Calu3 (cell line): ENCODE measurements around the gene SMYD5. TPM values are rescaled to one million over a fixed set of nuclear protein-coding genes. Genes with fewer than 3 reads are reported as not detected.
A peak's percentile ranks its signal among the peaks of the same experiment; 100 is the strongest.
"Not testable (repeated sequence)": the region's sequence is repeated elsewhere in the genome, so short reads cannot be mapped to it uniquely, and the experiment has no call there.

Experiments used
- Bru-seq: library from RNA; stranded (reverse); fragments of 400-500 nt; gene quantifications from one replicate; lab custom pipeline; 2021; lab: Mats Ljungman, UMichigan
- BruChase-seq, 2 experiments: library from RNA; stranded (reverse); fragments of 400-500 nt; gene quantifications; one replicate each; lab custom pipeline; 2021; lab: Mats Ljungman, UMichigan
- BruUV-seq: library from RNA; stranded (reverse); fragments of 400-500 nt; replicated peaks from 2 replicates; lab custom pipeline; 2021; lab: Mats Ljungman, UMichigan
- CTCF ChIA-PET: fragments of 300-600 bp; sonication (Branson Sonifier 250); formaldehyde crosslinking; loops from one replicate; lab custom pipeline; 2022; ENCODE audit warnings: antibody characterized with exemption; lab: Charles Lee
- DNase-seq: peaks from one replicate; pipeline ENCODE4 v3.0.0; 2022
- H3K27ac Mint-ChIP-seq: one replicate; pipeline ENCODE4 v1.8.0; 2022; ENCODE audit warnings: mixed read lengths; ENCODE audit not compliant: unreplicated experiment
- H3K27me3 Mint-ChIP-seq: one replicate; pipeline ENCODE4 v1.8.0; 2022; ENCODE audit warnings: mixed read lengths; ENCODE audit not compliant: unreplicated experiment
- H3K36me3 Mint-ChIP-seq: one replicate; pipeline ENCODE4 v1.8.0; 2022; ENCODE audit warnings: mild to moderate bottlenecking, moderate library complexity, mixed read lengths; ENCODE audit not compliant: insufficient read depth, unreplicated experiment
- H3K4me1 Mint-ChIP-seq: one replicate; pipeline ENCODE4 v1.8.0; 2022; ENCODE audit warnings: mild to moderate bottlenecking, low read depth, mixed read lengths; ENCODE audit not compliant: unreplicated experiment
- H3K4me3 Mint-ChIP-seq: one replicate; pipeline ENCODE4 v1.8.0; 2022; ENCODE audit warnings: mild to moderate bottlenecking, low read depth, moderate library complexity, mixed read lengths; ENCODE audit not compliant: unreplicated experiment
- H3K9me3 Mint-ChIP-seq: one replicate; pipeline ENCODE4 v1.8.0; 2022; ENCODE audit warnings: low read depth, mixed read lengths; ENCODE audit not compliant: unreplicated experiment
- intact Hi-C: fragments of 100-400 bp; cut with micrococcal nuclease; formaldehyde crosslinking; loops from one replicate; pipeline ENCODE4 v1.10.0; 2022; ENCODE audit not compliant: unreplicated experiment
- long read RNA-seq: library from polyadenylated mRNA; stranded (forward); transcript quantifications from one replicate; pipeline ENCODE4 v2.0.0, GENCODE V29; 2022
- total RNA-seq: library from RNA; stranded (reverse); gene quantifications from 2 replicates; pipeline ENCODE4 v1.2.3, GENCODE V29; 2022
- TF ChIP-seq, protein P1 (sequence below): fragments of 200-600 bp; IDR thresholded peaks from one replicate; pipeline ENCODE4 v1.8.0; 2022; ENCODE audit warnings: antibody characterized with exemption; ENCODE audit not compliant: unreplicated experiment

The SMYD5 gene
- total RNA-seq (32.1 and 36.0 TPM in 2 replicates), Bru-seq, nascent RNA (percentile 72 among the genes with signal in this experiment), BruChase-seq, experiment 1, labeled RNA remaining after a 6-hour chase (percentile 76 among the genes with signal in this experiment), BruChase-seq, experiment 2, labeled RNA remaining after a 2-hour chase (percentile 81 among the genes with signal in this experiment)
- long read RNA-seq, transcript SMYD5-202 (13 exons, 2,593 nt) = major isoform, 11 of 18 reads
- long read RNA-seq, partial matches to known transcripts = 2 of 18 reads
- long read RNA-seq, other reads (novel, unspliced or antisense) = 5 of 18 reads

DNA sequence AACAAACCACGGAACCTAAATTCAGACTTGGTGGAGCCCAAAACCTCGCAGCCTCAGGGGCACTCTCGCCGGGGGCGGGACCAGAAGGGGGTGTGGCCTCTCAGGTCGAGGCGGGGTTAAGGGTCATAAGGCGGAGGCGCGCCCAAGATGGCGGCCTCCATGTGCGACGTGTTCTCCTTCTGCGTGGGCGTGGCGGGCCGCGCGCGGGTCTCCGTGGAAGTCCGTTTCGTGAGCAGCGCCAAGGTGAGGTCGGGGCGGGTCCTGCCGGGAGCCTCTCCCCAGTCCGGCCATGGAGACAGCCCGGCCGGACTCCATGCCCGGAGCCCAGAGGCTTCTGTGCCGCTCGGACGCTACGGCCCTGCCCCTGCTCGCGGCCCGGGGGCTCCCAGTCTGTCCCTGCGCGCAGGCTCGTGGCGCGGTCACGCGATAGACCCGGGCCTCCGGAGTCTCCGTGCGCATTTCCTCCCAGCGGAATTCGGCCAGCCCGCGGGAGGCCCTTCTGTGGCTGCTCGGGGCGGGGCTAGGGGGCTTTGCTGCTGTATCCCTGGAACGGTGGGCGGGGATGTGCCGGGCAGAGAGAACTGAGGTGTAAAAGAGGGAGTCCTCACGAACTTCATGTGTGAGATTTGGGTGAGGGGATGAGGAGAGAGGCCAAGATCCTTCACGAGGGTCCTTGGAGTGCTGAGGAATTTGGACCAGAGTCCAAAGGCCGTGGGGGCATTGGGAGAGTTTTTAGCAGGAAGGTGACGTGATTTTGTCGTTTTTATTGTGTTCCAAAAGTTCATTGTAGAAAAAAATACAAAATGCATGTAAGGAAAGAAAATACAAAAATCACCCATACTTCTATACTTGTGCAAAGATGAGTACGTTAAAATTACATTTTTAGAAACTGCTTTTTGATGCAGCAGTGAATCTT, at the start of gene SMYD5:
SMYD5 (plus strand) TSS at position 126 of the 916 bp plus-strand sequence; CDS start at position 148, 22 bp downstream.
- TSS peak; percentile 59 for BruUV-seq
- TF ChIP-seq, protein P1, sequence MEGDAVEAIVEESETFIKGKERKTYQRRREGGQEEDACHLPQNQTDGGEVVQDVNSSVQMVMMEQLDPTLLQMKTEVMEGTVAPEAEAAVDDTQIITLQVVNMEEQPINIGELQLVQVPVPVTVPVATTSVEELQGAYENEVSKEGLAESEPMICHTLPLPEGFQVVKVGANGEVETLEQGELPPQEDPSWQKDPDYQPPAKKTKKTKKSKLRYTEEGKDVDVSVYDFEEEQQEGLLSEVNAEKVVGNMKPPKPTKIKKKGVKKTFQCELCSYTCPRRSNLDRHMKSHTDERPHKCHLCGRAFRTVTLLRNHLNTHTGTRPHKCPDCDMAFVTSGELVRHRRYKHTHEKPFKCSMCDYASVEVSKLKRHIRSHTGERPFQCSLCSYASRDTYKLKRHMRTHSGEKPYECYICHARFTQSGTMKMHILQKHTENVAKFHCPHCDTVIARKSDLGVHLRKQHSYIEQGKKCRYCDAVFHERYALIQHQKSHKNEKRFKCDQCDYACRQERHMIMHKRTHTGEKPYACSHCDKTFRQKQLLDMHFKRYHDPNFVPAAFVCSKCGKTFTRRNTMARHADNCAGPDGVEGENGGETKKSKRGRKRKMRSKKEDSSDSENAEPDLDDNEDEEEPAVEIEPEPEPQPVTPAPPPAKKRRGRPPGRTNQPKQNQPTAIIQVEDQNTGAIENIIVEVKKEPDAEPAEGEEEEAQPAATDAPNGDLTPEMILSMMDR = no peak
- Mint-ChIP-seq H3K4me1 (peaks cover 37% of the 10 kb centered on the region), H3K27ac (peak within 1 kb of the TSS; percentile 84), H3K36me3 (peaks cover 27% of the 10 kb centered on the region), H3K9me3 (no peaks in the 10 kb centered on the region), H3K4me3 (peak within 1 kb of the TSS; percentile 97), H3K27me3 (peaks cover 15% of the 10 kb centered on the region)
- CTCF ChIA-PET = interaction anchor here (0.8 to 3.1 kb wide), 3 partner anchors 13 to 76 kb away, joined by 4 to 38 read pairs (median 5); no protein-coding TSS in a partner anchor
- intact Hi-C loops = loop anchor here (5.0 kb wide), 1 partner anchor 37 kb away; no protein-coding TSS in a partner anchor
- DNase-seq = peak; percentile 85

DNA sequence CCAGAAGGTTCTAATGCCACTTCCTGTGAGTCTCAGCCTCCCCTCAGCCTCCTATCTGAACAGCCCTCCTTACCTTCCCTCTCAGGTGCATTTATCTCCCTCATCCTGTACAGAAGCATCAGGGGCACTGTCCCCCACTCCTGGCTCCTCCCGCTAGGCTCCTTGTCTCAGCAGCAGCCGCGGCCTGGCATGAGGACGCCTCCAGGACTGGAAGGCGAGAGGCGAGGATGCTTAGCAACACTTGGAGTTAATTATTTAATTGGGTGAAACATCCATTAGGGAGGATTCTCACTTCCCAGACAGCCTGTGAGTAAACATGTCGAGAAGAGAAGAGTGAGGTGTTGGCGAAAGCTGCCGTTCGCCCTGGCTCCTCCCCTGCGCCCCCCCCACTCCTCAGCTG, 48.1 kb upstream of the SMYD5 start:
- H3K4me1 Mint-ChIP-seq, CTCF ChIA-PET: not testable (repeated sequence)

DNA sequence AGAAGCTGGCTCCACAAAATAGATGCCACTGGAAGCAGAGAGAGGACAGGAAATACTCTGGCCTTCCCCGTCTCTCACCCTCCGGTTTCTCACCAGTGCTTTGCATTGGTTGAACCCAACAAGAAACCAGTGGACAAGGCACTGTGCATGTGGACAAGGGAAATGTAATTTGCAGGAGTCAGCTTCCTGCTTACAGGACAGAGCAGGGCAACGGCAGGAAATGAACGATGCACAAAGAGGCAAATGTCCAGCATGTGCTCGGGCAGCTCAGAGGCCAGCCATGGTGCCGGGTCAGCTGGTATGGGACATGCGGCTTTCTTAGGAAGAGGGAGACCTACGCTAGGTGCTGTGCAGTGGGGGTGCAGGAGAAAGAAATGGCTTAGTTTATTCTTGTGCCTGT, 47.2 kb upstream of the SMYD5 start:
- BruUV-seq, DNase-seq, H3K36me3 Mint-ChIP-seq, H3K27ac Mint-ChIP-seq, H3K9me3 Mint-ChIP-seq, CTCF ChIA-PET, H3K4me3 Mint-ChIP-seq, H3K4me1 Mint-ChIP-seq, intact Hi-C loops: not testable (repeated sequence)
- peaks cover 48% of the 10 kb centered on the region for H3K27me3 Mint-ChIP-seq

More for the DNA sequence above, 48.1 kb upstream of the SMYD5 start:
- peaks cover 52% of the 10 kb centered on the region for H3K27me3 Mint-ChIP-seq
- intact Hi-C loops, H3K9me3 Mint-ChIP-seq, BruUV-seq, H3K36me3 Mint-ChIP-seq, H3K4me3 Mint-ChIP-seq, H3K27ac Mint-ChIP-seq, DNase-seq: not testable (repeated sequence)

DNA sequence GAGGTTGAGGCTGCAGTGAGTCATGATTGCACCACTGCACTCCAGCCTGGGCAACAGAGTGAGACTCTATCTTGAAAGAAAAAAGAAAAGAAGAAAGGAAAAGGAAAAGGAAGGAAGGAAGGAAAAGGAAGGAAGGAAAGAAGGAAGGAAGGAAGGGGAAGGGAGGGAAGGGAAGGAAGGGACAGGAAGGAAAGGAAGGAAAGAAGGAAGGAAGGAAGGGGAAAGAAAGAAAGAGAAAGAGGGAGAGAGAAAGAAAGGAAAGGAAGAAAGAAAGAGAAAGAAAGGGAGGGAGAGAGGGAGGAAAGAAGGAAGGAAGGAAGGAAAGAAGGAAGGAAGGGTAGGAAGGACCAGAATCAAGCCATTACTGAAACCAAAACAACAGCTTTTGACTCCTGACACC, 45.7 kb upstream of the SMYD5 start:
- H3K4me3 Mint-ChIP-seq, H3K4me1 Mint-ChIP-seq, H3K9me3 Mint-ChIP-seq, H3K27ac Mint-ChIP-seq, CTCF ChIA-PET, H3K36me3 Mint-ChIP-seq, BruUV-seq, intact Hi-C loops, DNase-seq: not testable (repeated sequence)
- peaks cover 48% of the 10 kb centered on the region for H3K27me3 Mint-ChIP-seq

DNA sequence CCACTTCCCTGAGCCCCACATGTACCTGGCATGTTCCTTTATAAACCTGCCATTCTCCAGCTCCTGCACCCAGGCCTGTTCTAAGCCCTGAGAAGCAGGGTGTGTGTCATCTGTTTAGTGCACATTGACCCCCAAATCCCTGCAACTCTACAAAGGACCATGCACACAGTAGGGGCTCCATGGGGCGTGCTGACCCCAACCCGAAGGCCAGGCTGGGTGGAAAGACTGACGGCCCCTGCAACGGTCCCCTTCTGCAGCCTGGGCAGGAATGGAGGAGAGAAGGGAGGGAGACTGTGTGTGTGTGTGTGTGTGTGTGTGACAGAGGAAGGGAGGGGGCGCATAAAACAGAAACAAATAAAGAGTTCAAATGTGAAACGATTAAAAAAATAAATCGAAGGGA, 43.7 kb upstream of the SMYD5 start:
- BruUV-seq, intact Hi-C loops: not testable (repeated sequence)
- H3K27me3 Mint-ChIP-seq = peaks cover 68% of the 10 kb centered on the region

DNA sequence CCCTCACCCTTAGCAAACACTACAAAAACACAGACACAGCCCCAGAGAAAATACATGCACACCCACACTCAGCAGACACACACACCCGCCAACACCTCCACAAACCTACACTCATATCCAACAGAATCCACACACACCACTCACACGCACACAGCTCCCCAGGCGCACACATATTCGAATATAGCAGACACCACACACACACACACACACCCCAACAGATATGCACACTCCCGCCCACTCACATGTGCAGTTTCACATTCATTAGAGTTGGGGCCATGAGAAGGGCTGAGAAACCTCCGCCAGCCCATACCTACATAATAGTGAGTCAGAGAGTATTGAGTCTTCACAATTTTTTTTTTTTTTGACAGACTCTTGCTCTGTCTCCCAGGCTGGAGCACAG, 41.1 kb upstream of the SMYD5 start:
- H3K36me3 Mint-ChIP-seq = peaks cover 16% of the 10 kb centered on the region
- H3K9me3 Mint-ChIP-seq = no peaks in the 10 kb centered on the region
- BruUV-seq = no TSS peak
- no peak for DNase-seq
- TF ChIP-seq, protein P1 = no peak
- intact Hi-C loops = no loop called here
- H3K27me3 Mint-ChIP-seq = peaks cover 87% of the 10 kb centered on the region
- H3K4me3 Mint-ChIP-seq = no peak overlapping the region
- CTCF ChIA-PET = no interaction called here
- H3K4me1 Mint-ChIP-seq = peaks cover 9% of the 10 kb centered on the region
- H3K27ac Mint-ChIP-seq = no peak overlapping the region

More for the DNA sequence above, 43.7 kb upstream of the SMYD5 start:
- H3K4me3 Mint-ChIP-seq, H3K27ac Mint-ChIP-seq, H3K36me3 Mint-ChIP-seq, H3K4me1 Mint-ChIP-seq, DNase-seq, H3K9me3 Mint-ChIP-seq, CTCF ChIA-PET: not testable (repeated sequence)
